ENCODE data around the gene CHST3. TPM values are rescaled to one million over a fixed set of nuclear protein-coding genes. Genes with fewer than 3 reads are reported as not detected.
A peak's percentile ranks its signal among the peaks of the same experiment; 100 is the strongest.
"Not testable (repeated sequence)": the region's sequence is repeated elsewhere in the genome, so short reads cannot be mapped to it uniquely, and the experiment has no call there.

The CHST3 gene, protein sequence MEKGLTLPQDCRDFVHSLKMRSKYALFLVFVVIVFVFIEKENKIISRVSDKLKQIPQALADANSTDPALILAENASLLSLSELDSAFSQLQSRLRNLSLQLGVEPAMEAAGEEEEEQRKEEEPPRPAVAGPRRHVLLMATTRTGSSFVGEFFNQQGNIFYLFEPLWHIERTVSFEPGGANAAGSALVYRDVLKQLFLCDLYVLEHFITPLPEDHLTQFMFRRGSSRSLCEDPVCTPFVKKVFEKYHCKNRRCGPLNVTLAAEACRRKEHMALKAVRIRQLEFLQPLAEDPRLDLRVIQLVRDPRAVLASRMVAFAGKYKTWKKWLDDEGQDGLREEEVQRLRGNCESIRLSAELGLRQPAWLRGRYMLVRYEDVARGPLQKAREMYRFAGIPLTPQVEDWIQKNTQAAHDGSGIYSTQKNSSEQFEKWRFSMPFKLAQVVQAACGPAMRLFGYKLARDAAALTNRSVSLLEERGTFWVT
- 9.4 and 14.5 TPM in 2 replicates for total RNA-seq (2014; rRNA removed; shearing (Covaris generic))

DNA sequence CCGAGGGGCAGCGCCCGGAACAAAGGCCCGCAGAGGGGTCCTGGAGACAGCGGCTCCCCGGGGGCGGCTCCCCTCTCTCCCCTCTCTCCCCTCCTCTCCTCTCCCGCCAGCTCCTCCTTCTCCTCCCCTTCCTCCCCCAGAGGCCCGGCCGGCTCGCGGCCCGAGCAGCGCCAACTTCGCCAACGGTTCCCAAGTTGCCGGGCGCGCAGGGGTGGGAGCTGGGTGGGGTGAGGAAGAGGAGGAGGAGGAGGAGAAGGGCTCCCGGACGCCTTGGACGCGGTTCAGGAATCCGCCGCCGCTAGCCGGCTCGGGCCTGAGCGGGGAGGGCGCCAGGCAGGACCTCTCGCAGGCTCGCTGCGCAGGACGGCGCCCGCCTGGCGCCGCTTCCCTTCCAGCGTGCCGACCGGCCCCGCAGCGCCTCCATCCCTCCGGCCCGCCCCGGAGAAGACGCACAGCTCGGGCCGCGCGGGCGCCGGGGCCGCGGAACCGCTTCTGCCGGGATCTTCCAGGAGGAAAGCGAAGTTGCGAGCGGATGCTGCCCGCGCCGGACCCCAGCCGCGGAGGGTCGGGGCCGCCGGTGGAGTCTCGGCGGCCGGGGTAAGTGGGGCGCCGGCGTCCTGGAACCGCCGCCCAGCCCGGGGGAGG lies at the start of gene CHST3:
Gene CHST3 (plus strand): TSS at position 298 of the 645 bp plus-strand sequence. CDS start 41,448 bp downstream, outside the sequence.
- peak; percentile 57 for DNase-seq (ENCODE audit: low read depth)

DNA sequence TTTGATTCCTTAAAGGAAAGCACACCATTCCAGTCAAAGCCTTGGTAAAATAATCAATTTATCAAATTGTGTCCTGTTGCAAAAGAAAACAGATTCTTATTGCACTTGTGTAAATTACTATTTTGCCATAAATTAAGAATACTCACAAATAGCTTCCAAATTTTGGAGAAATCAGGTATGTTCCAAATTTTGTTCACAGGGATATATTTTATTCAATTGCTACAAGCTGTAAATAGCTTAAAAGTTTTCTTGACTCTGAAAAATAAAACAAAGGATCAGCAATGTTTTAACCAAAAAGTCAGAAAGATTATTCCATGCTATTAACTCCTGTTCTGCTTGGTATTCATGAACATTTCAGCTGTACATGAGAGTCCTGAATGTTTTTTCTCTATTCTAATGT lies 47.4 kb upstream of the CHST3 start:
- no peak for DNase-seq (ENCODE audit: low read depth)

DNA sequence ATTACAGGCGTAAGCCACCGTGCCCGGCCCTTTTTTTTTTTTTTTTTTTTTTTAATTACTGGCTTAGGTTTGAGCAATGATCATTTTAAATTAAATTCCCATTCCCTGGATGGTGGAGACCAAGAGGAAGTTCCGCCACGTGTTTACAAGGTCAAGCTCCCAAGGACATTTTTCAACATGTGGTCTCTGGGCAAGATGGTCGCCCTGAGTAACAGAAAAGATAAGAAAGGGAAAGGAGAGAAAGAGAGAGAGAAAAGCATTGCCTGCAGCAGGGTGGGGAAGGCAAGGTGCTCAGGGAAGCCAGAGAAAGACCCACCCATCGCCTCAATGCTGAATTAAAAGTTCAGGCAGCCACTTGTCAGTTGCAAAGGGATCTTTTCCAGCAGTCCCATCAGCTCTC lies 45.2 kb upstream of the CHST3 start:
- DNase-seq (ENCODE audit: low read depth): no peak

DNA sequence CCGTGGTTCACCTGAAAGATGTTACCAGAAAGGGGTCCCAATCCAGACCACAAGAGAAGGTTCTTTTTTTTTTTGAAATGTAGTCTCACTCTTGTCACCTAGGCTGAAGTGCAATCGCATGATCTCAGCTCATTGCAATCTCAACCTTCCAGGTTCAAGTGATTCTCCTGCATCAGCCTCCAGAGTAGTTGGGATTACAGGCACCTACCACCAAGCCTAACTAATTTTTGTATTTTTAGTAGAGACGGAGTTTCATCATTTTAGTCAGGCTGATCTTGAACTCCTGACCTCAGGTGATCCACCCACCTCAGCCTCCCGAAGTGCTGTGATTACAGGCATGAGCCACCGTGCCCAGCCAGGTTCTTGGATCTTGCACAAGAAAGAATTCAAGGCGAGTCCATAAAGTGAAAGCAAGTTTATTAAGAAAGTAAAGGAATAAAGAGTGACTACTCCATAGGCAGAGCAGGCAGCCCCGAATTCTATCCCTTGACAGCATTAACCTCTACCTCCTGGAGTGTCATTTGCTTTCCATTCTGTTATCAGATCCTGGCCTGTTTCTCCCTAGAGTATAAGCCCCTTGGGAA lies 44.1 kb upstream of the CHST3 start:
- not testable (repeated sequence) for DNase-seq (ENCODE audit: low read depth)

DNA sequence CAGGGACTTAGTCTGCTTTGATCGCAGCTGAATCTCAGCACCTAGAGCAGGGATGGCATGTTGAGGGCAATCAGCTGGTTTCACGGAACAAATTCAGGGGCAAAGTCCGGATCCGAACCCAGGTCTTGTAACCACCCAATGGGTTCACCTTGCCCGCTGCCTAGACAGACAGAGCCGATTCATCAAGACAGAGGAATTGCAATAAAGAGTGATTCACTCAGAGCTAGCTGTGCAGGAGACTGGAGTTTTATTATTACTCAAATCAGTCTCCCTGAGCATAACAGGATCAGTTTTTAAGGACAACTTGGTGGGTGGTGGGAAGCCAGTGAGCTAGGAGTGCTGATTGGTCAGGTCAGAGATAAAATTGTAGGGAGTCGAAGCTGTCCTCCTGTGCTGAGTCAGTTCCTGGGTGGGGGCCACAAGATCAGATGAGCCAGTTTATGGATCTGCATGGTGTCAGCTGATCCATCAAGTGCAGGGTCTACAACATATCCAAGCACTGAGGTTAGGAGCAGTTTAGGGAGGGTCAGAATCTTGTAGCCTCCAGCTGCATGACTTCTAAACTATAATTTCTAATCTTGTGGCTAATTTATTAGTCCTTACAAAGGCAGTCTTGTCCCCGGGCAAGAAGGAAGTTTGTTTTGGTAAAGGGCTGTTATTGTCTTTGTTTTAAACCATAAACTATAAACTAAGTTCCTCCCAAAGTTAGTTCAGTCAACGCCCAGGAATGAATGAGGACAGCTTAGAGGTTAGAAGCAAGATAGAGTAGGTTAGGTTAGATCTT lies 43.5 kb upstream of the CHST3 start:
- DNase-seq (ENCODE audit: low read depth): no peak

DNA sequence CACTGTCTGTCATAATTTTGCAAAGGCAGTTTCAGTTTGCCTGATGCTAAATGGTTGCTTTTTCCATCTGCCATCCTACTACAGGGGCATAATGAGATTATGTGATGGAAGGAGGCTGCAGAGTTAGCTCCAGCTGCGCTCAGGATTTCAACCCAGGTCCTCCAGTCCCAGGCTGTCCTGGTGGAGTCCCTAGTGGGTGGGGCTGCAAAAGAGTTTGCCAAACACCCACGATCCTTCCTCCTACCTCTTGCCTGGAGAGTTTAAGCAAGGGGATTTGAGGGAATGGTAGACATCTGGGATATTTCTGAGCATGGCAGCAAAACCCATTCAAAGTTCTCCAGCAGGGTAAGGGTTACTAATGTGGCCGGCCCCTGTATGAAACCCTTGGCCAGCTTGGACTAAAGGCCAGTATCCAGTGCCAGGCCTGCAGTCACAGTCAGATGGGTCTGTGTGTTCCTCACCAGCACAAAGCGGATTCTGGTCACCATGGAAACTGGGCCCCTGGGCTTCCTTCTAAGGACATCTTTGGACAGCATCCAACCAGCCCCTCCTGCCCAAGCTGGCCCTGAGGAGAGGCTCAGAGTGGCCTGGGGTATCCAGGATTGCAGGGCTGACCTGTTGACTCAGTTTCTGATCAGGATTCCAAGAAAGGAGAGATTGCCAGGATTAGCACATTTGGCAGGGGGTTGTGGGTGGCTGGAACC lies 42.7 kb upstream of the CHST3 start:
- DNase-seq (ENCODE audit: low read depth): peak; percentile 39

DNA sequence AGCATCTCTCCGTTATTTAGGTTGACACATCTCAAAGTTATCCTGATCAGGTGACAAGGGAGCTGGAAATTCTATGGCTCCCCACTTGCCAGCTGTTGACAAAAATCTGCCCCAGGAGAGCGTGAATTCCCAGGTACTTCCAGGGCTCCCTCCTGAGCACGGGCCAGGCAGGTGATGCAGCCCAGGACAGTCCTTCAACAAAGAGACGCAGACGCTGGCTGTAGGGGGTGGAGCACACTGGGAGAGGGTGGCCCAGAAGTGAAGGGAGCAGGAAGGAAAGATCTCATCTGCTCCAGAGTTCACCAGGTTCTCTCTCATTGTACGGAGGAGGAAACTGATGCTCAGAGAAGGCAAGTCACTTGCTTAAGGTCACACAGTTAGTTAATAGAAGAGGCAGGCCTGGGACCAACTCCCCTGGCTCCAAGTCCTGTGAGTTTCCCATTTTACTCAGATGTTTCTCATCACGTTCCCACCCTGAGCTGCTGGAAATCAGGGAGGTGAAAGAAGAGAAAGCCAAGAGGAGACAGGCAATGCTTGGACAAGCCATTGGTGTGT lies 41.0 kb upstream of the CHST3 start:
- no peak for DNase-seq (ENCODE audit: low read depth)

DNA sequence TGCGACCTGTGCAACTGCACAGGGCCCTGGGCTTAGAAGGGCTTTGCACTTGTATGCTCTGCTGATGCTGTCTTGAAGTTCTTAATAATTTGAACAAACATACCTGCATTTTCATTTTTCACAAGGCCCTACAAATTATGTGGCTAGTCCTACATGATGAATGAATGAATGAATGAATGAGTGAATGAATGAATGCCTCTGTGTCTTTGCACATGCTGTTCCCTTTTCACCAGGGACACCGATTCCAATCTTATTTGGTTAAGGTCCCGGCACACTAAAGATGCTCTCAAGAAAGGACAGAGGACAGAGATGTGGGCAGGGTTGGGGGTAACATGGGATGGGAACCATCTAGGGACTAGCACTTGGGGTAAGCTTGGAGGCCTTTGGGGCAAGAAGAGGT lies 39.4 kb upstream of the CHST3 start:
- DNase-seq (ENCODE audit: low read depth): no peak

DNA sequence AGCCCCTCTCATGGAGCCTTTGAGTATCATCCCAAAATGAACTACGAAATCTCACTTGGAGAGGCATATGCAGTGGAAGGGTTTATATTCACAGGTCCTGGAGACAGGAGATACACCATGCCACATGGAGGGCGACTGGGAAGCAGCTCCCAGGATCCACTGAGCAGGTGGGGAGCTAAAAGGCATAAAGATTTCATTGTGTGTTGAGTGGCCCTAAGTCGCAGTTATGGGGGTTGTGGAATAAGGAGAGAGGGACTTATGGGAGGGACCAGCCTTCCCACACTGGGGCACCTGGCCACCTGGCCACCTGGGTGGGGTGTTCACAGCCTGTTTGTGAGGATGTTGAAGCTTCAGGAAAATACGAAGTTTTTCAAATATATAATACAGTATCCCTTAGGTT lies 37.0 kb upstream of the CHST3 start:
- no peak for DNase-seq (ENCODE audit: low read depth)

DNA sequence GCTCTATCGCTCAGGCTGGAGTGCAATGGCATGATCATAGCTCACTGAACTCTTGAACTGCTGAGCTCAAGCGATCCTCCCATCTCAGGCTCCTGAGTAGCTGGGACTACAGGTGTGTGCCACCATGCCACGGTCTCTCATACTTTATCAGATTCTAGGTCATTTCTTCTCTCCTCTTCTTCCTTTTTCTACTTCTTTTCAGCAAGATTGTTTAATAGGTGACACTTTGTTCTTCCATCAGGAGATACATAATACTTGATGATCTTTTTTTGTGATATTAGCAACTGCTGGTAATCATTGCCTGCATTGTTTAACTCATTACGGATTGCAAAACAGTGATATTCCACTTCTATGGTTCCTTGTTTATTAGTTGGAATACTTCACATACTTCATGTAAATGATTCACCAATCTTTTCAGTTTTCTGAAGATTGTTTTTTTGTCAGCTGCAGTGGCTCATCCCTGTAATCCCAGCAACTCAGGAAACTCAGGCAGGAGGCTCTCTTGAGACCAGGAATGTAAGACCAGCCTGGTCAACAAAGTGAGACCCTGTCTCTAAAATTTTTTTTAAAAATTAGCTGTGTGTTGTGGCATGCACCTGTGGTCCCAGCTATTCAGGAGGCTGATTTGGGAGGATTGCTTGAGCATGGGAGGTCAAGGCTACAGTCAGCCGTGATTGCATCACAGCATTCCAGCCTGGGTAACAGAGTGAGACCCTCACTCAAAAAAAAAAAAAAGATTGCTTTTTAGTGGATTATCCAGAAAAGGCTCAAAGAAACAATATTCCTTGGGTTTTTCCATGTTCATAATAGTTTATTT lies 36.2 kb upstream of the CHST3 start:
- DNase-seq (ENCODE audit: low read depth): no peak

DNA sequence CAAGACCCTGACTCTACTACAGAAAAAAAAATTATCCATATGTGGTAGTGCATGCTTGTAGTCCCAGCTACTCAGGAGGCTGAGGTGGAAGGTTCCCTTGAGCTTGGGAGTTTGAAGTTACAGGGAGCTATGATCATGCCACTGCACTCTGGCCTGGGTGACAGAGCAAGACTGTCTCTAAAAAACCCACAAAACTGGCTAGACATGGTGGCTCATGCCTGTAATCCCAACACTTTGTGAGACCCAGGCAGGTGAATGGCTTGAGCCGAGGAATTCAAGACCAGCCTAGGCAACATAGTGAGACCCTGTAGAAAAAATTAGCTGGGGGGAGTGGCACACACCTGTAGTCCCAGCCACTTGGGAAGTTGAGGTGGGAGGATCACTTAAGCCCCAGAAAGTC lies 32.9 kb upstream of the CHST3 start:
- no peak for DNase-seq (ENCODE audit: low read depth)

DNA sequence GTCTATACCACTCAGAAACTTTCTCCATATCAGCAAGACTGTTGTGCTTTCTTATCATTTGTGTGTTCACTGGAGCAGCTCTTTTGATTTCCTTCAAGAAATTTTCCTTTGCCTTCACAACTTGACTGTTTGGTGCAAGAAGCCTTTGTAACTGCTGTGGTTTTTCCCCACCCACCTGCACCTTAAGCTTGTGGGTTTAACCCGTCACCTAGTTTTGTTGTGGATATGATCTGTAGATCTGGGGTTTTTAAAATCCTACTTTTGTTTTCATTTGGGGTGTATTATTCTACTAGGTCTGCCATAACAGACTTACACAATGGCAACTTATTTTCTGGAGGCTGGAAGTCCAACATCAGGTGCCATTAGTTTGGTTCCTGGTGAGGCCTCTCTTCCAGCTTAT lies 30.5 kb upstream of the CHST3 start:
- DNase-seq (ENCODE audit: low read depth): no peak

DNA sequence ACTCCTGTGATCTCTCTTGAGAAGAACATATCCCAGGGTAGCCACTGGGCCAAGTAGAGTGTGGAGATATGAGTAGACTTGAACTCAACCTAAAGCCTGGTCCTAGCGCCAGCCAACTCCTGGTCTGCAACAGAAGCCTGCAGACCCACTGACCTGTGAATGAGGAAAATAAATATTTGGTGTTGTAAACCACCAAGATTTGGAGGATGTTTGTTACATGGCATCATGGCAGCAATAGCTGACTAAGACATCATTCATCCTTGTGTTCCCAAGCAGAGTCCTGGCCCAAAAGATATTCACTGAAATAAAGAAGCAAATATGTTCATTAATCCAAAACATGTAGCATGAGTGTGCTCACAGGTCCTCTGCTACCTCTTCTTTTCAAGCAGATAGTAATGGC lies 26.0 kb upstream of the CHST3 start:
- no peak for DNase-seq (ENCODE audit: low read depth)

DNA sequence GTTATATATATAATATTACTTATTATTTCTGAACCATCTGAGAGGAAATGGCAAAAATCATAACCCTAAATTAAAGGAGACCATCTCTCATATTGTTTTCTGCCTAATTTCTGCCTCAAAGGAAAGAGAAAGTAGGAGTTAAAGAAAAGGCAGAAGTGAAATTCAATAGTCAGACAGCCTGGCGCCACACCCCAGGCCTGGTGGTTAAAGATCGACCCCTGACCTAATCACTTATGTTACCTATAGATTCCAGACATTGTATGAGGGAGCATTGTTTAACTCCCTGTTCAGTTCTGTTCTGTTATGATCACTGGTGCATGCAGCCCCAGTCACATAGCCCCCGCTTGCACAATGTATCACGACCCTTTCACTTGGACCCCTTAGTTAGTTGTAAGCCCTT lies 24.9 kb upstream of the CHST3 start:
- no peak for DNase-seq (ENCODE audit: low read depth)

DNA sequence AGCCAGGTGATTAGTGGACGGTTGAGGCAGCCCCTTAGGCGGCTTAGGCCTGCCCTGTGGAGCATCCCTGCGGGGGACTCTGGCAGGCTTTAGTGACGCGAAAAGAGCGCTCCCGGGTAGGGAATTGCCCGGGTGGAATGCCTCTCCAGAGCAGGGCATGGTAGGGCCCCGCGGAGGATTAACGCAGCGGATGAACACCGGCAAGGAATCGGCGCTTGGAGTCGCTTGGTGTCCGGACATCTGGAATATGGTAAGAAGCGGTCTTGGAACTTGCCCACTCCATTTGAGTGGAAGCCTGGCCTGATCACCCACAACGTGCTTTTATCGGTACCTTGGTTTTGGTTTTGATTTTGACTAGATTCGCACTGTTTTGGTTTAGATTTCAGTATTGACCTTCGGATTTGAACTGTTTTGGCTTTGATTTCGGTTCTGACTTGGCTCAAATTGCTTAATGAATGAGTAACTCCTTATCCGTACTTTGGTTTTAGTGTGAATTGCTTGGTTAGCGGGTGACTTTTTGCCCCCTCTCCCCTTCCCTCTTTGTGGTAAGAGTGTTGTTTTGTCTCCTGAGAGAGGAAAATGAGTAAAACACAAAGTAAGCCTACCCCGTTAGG lies 24.2 kb upstream of the CHST3 start:
- no peak for DNase-seq (ENCODE audit: low read depth)

DNA sequence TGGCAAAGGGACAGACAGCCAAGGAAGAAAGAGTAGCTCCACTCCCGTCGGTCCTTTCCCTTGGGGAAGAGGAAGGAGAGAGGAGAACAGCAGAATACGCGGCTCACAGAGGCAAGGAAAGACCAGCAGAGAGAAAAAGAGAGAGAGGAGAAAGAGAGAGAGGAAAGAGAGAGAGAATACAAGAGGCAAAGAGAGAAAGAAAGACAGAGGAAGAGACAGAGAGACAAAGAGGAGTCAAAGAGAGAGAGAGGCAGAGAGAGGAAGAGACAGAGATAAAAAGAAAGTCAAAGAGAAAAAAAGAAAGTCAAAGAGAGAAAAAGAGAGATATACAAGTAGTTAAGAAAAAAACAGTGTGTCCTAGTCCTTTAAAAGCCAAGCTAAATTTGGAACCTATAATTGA lies 23.4 kb upstream of the CHST3 start:
- DNase-seq (ENCODE audit: low read depth): no peak

DNA sequence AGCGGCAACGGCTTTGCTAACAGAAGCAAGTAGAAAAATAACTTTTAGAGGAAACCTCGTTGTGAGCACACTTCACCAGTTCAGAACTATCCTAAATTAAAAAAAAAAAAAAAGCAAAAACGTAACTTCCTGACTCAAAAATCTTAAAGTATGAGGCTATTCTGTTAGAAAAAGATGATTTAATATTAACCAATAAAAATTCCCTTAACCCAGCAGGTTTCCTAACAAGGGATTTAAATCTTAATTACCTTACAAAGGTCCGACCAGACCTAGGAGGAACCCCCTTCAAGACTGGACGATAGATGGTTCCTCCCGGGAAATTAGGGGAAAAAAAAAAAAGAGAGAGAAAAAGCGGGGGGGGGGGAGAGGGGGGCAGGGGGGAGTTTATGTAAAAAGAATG lies 22.9 kb upstream of the CHST3 start:
- no peak for DNase-seq (ENCODE audit: low read depth)

DNA sequence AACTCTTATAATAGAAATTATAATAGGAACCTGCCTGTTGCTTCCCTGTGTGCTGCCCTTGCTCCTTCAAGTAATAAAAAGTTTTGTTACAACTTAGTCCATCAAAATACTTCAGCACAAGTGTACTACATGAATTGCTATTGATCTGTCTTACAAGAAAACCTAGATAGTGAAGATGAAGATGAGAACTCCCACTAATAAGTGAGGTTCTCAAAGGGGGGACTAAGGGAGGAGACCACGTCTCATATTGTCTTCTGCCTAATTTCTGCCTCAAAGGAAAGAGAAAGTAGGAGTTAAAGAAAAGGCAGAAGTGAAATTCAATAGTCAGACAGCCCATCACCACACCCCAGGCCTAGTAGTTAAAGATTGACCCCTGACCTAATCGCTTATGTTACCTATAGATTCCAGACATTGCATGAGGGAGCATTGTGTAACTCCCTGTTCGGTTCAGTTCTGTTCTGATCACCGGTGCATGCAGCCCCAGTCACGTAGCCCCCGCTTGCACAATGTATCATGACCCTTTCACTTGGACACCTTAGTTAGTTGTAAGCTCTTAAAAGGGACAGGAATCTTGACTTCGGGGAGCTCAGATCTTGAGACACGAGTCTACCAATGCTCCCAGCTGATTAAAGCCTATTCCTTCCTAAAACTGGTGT lies 18.2 kb upstream of the CHST3 start:
- no peak for DNase-seq (ENCODE audit: low read depth)

DNA sequence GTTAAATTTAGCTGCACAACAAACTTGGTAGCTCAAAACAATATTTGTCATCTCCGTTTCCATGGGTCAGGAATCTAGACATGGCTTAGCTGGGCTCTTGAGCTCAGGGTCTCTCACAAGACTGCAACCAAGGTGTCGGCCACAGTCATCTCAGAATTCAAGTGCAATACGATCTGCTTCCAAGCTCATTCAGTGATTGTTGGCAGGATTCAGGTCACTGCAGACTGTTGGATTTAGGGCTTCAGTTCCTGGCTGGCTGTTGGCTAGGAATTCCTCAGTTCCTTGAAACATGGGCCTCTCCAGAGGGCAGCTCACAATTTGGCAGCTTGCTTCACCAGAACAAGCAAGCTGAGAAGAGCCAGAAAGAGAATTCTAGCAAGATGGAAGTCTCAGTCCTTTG lies 17.5 kb upstream of the CHST3 start:
- no peak for DNase-seq (ENCODE audit: low read depth)
